ENCODE measurements around the gene TYW1.
"Not testable (repeated sequence)": the region's sequence is repeated elsewhere in the genome, so short reads cannot be mapped to it uniquely, and the experiment has no call there.

TYW1 gene, protein sequence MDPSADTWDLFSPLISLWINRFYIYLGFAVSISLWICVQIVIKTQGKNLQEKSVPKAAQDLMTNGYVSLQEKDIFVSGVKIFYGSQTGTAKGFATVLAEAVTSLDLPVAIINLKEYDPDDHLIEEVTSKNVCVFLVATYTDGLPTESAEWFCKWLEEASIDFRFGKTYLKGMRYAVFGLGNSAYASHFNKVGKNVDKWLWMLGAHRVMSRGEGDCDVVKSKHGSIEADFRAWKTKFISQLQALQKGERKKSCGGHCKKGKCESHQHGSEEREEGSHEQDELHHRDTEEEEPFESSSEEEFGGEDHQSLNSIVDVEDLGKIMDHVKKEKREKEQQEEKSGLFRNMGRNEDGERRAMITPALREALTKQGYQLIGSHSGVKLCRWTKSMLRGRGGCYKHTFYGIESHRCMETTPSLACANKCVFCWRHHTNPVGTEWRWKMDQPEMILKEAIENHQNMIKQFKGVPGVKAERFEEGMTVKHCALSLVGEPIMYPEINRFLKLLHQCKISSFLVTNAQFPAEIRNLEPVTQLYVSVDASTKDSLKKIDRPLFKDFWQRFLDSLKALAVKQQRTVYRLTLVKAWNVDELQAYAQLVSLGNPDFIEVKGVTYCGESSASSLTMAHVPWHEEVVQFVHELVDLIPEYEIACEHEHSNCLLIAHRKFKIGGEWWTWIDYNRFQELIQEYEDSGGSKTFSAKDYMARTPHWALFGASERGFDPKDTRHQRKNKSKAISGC

DNA sequence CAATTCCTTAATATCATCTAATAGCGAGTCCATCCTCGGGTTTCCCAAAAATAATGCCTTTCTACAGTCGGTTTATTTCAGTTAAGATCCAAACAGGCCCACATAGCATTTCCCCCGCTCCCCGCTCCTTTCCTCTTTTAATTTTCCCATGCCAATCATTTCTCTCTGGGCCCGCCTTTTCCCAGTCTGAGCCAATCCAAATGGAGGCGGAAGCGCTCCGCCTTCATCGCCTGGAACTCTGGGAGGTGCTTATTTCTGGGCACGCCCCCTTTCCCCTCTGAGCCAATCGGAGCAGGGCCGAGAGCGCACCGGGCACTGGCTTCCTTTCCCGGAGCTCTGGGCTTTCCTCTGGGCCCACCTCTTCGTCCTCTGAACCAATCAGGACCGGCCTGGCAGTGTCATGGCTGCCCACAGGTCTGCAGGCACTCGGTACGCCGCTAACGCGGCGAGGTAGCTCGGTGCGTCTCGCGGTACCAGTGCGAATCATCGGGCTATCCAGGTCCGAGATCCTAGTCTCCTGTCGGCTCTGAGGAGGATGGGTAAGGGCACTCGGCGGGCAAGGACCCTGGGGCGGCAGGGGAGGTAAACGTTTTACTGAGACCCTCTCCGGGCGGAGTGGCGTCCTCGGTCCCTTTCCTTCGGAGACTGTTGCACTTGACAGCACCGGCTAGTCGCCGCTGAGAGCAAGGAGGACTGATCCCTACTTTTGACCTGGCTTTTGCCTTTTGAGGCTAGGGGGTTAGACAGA lies at the start of gene TYW1:
TYW1 (plus strand) TSS at position 390 of the 748 bp plus-strand sequence; CDS start at position 536, 146 bp downstream.
- peak; percentile 82 to 98 (median 94) for DNase-seq (ENCODE audit: low read depth in 4 of 4, low spot score in 1 of 4)

DNA sequence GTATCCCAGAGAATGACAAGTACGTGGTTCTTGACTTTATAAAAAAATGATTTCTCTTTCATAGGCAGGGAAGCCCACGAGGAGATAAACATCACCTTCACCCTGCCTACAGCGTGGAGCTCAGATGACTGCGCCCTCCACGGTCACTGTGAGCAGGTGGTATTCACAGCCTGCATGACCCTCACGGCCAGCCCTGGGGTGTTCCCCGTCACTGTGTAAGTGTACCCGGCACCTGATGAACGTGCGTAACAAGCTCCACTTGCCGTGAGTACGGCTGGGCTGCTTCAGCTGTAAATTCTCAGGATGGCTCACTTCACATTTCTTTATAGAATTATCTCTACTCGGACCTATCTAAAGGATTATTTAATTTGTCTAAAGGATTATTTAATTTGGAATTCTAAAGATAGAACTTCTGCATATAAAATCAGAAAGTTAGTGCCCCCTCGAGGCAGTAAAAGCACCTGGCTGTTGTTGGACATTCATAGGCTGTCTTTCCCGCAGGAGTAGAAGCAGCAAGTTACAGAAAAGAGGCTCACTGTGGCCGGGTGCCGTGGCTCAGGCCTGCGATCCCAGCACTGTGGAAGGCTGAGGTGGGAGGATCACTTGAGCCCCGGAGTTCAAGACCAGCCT lies 48.0 kb upstream of the TYW1 start:
- no peak for DNase-seq (ENCODE audit: low read depth in 4 of 4, low spot score in 1 of 4)

DNA sequence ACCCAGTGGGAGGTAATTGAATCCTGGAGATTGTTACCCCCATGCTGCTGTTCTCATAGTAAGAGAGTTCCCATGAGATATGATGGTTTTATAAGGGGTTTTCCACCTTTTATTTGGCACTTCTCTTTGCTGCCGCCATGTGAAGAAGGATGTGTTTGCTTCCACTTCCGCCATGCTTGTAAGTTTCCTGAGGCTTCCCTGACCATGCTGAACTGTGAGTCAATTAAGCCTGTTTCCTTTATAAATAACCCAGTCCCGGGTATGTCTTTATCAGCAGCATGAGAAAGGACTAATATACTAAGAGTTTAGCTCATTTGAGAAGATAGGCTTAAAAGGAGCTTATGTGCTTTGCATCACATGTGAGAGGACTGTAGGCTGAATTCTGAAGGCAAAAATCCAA lies 46.3 kb upstream of the TYW1 start:
- no peak for DNase-seq (ENCODE audit: low read depth in 4 of 4, low spot score in 1 of 4)

DNA sequence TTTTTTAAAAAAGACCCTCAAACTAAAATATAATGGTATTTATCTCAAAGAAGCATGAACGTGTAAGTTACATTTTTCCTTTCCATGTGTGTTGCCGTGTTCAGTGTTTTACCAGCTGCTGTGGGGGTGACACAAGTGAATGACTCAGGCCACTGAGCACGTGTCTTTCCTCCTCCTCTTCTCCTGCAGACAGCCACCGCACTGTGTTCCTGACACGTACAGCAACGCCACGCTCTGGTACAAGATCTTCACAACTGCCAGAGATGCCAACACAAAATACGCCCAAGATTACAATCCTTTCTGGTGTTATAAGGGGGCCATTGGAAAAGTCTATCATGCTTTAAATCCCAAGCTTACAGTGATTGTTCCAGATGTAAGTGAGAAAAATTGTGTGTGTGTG lies 45.9 kb upstream of the TYW1 start:
- no peak for DNase-seq (ENCODE audit: low read depth in 4 of 4, low spot score in 1 of 4)

DNA sequence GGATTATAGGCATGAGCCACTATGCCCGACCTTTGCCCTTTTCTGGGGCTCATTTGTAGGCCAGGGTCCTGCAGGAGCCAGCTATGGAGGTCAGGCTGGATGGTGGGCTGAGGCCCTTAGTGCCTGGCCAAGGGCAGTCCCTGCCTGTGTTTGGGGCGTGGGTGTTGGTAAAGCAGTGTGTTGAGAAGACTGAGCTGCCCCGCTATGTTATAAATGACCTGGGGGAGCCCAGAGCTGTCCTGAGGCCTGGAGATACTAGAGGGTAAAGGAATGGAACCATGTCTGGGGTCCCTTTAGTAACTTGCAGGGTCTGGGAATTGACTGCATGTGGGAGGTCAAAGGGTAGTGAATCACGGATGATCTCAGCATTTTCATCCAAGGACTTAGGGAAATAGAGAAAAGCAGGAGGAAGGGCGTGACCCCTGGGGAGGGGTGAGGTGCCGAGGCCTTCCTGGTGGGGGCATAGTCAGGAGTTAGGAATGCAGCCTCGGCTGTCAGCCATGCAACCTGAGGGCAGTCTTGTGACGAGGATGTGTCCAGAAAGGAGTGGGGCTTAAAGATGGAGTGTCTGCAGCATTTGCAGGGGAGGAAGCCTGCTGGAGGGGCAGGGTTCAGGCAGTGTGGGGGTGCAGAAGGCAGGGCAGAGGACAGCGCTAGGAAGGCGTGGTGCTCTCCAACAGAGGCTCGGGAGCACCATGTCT lies 44.1 kb upstream of the TYW1 start:
- no peak for DNase-seq (ENCODE audit: low read depth in 4 of 4, low spot score in 1 of 4)

DNA sequence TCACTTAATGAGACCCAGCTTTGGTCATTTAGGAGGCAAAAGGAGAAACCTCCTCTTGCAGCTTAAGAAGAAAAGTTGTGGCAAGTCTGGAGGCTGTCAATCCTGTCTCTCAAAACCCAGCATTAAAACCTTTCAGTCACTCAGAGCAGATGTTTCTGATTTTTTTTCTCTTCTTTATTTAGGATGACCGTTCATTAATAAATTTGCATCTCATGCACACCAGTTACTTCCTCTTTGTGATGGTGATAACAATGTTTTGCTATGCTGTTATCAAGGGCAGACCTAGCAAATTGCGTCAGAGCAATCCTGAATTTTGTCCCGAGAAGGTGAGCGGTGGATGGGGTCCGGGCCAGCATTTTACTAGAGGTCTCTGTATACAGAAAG lies 43.6 kb upstream of the TYW1 start:
- DNase-seq (ENCODE audit: low read depth in 4 of 4, low spot score in 1 of 4) = no peak

DNA sequence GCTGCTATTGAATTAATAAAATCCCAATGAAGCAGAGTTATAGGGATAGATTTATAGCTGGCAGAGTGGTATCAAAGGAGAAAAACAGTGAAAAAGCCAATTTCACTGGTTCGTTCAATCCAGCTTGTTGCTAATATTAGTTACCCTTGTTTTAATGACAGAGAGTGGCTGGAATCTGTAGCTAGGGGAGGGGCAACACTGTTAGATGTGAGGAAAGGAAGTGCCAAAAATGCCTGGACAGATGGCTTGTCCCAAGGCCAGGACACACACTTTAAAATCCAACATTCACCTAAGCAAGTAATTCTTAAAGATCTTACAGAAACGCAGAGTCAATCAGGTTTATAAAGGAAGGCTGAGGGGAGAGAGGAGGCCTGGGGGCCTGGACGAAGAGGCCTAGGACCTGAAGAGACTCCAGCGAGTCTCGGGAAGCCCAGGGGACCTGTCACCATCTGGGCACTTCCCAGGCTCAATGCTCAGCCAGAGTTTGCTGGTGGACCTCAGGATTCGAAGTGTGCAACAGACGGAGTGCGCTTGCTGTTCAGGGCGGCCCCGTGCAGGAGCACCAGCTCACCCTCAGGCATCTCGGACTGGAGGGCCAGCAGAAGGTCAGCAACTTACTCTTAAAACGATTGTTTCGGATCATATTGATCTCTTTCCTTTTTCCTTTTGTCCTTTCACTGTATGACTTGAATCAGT lies 38.9 kb upstream of the TYW1 start:
- DNase-seq (ENCODE audit: low read depth in 4 of 4, low spot score in 1 of 4) = no peak

DNA sequence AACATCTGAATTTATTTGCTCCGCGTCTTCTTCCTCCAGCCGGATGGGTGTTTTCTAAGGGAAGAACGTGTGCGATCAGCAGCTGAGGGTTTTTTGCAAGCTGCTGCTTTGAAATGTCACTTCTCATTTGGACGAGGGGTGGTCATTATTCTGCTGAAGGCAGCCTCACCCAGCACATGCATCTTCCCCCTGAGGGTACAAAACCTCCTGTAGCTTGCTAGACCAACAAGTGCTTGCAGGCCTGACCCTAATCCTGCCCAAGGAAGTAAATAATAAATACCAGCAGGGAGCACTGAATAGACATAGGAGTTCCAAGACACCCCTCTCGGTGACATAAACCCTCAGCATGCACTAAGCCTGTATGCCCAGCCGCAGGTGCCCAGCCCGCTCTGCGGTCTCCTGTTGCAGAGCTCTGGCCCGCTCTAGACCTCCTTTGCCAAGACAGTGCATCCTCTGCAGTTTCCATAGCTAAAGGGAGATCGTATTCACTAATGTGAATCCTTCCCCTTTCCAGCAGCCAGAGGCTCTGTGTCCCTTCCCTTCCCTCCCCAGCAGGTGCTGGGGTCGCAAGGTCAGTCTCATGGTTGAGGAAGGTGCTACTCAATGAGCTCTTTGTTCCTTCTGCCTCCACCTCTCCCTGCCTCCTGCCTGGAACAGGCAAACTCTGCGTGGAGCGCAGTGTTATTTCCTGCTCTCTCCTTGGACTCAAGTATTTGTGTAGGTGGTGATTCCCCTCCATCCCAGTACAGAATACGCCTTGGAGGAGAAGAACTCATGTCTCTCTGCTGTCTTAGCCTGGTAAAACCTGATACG lies 37.9 kb upstream of the TYW1 start:
- no peak for DNase-seq (ENCODE audit: low read depth in 4 of 4, low spot score in 1 of 4)

DNA sequence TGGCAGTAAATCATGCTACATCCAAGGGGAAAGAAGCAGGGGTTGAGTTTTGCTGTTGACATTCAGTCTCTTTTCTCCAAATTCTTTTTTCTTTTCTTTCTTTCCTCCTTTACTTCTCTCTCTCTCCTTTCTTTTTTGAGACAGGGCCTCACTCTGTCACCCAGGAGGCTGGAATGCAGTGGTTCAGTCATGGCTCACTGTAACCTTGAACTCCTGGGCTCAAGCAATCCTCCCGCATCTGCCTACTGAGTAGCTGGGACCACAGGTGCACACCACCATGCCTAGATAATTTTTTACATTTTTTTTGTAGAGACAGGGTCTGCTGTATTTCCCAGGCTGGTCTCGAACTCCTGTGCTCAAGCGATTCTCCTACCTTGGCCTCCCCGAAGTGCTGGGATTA lies 36.4 kb upstream of the TYW1 start:
- no peak for DNase-seq (ENCODE audit: low read depth in 4 of 4, low spot score in 1 of 4)

DNA sequence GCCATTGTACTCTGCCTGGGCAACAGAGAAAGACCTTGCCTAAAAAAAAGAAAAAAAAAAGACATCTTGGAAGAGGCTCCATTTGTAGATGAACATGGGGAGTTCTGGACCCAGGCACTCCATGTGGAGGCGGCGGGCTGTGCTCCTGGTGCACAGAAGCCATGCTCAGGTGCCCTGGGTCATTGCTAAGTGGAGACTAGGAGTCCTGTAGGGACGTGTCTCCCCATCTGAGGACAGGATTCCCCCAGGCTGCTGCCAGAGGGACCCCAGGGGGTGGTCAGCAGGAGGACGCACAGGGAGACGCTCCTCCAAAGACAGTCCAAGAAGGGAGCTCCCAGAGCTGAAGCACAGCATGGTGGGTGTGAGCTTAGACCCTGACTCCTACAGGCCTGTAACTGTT lies 35.5 kb upstream of the TYW1 start:
- no peak for DNase-seq (ENCODE audit: low read depth in 4 of 4, low spot score in 1 of 4)

DNA sequence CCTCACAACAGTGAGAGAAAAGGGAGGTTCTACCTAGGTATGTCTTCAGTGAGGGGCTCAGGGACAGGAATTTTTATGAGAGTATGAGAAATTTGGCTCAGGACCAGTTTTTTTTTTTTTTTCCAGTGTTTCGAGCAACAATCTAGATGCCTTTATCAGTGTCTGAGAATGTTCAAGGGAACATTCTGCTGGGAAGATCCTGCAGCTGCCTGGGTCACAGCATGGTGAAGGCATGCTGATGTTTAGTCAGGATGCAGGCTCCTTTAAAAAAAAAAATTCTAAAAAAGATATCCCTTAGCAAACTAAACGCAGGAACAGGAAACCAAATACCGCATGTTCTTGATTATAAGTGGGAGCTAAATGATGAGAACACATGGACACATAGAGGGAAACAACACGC lies 32.2 kb upstream of the TYW1 start:
- DNase-seq (ENCODE audit: low read depth in 4 of 4, low spot score in 1 of 4) = no peak

DNA sequence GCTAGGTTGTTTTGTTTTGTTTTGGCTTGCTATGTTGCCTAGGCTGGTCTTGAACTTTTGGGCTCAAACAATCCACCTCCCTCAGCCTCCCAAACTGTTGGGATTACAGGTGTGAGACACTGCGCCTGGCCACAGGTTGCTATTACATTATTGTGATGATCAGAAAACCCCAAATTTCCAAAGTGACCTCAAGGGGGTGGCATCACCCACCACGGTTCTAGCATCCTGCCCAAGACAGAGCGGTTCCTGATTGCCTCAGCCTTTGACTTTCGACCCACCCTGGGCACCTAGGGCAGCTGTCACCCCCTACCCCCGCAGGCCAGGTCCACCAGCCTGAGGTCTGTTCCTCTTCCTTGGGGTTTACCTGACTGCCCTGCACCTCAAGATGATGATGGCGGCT lies 29.6 kb upstream of the TYW1 start:
- no peak for DNase-seq (ENCODE audit: low read depth in 4 of 4, low spot score in 1 of 4)

DNA sequence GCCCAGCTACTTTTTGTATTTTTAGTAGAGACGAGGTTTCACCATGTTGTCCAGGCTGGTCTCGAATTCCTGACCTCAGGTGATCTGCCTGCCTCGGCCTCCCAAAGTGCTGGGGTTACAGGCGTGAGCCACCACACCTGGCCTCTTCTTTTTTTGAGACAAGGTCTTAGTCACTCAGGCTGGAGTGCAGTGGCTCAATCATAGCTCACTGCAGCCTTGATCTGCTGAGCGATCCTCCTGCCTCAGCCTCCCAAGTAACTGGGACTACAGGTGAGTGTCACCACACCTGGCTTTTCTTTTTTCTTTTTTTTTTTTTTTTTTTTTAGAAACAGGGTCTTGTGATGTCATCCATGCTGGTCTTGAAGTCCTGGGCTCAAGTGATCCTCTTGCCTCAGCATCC lies 27.6 kb upstream of the TYW1 start:
- DNase-seq (ENCODE audit: low read depth in 4 of 4, low spot score in 1 of 4) = not testable (repeated sequence)

DNA sequence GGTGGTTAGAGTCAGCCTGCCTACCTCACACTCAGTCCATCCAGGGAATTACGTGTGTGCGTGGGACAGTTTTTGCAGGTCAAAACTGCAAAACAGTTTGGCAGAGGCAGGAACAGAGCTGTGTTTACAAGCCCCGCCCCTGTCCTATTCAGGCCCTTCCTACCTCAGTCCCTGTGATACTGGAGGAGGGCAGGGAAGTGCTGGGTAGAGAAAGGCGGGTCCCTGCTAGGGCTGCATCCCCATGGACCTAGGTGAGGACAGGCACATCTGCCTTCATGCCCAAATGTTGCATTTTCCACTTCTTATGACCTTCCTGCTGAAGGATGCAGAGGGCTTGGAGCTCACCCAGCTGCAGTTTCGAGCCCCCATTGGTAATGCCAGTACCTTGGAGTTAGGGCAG lies 26.3 kb upstream of the TYW1 start:
- no peak for DNase-seq (ENCODE audit: low read depth in 4 of 4, low spot score in 1 of 4)

DNA sequence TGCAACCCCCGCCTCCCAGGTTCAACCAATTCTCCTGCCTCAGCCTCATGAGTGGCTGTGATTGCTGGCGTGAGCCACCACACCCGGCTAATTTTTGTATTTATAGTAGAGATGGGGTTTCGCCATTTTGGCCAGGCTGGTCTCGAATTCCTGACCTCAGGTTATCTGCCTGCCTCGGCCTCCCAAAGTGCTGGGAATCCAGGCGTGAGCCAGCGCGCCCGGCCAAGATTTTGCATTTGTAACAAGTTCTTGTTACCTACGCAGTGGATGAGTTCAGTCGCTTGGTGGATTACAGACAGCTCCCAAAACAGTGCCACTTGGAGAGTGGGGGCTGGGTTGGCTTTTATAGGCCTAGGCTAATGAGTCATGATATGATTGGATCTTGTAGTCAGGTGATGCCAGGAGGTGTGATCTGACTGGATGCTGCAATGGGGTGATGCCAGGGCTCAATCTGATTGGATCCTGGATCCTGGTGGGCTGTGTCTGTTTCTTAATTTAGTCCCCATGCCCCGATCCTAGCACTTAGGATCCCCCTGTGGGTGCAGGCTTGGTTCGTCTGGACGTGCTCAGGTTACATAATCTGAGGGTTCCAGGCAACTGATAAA lies 21.5 kb upstream of the TYW1 start:
- no peak for DNase-seq (ENCODE audit: low read depth in 4 of 4, low spot score in 1 of 4)

DNA sequence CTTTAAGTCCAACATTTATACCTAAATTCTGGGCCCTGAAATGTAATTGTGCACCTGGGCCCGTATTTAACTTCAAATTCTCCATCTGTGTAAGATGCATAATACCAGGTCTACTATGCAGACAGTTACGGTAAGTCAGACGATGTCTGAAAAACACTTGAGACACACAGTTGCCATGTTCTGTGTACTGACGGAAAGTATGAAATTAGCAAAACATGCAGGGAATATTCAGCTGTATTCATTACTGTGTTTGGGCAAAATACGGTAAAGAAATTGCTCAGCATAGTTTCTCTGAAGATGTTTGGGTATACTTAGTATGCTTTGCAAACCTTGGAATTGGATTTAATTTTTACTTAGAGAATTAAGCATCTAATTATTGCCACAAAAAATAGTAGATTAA lies 18.3 kb upstream of the TYW1 start:
- not testable (repeated sequence) for DNase-seq (ENCODE audit: low read depth in 4 of 4, low spot score in 1 of 4)

DNA sequence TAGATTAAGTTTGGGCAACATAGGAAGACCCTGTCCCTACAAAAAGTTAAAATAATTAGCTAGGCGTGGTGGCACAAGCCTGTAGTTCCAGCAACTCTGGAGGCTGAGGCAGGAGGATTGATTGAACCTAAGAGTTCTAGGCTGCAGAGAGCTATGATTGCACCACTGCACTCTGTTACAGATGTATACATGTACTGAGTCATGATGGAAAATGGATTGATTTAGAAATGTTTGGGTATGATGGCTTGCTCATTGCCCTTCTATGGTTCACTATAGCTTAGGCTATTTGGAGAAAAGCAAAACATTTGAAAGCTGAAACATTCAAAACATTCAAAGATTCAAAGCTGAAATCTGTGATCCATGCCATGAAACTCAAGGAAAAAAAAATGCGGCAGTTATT lies 17.6 kb upstream of the TYW1 start:
- DNase-seq (ENCODE audit: low read depth in 4 of 4, low spot score in 1 of 4) = not testable (repeated sequence)

DNA sequence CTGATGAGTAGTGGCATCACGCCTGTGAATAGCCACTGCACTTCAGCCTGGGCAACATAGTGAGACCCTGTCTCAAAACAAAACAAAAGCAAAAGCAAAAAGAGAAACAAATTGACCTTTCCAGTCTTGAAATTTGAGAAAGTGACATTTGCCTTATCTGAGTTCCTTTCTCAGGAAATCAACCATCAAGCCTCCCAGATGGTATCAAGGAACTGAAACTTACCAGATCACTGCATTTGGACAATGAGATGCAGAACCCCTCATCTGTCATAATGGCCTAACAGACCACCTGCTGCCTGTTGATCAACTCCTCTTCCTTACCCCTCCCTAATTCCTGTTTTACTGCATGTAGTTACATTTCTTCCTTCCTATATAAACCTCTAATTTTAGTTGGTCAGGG lies 16.3 kb upstream of the TYW1 start:
- DNase-seq (ENCODE audit: low read depth in 4 of 4, low spot score in 1 of 4) = not testable (repeated sequence)

DNA sequence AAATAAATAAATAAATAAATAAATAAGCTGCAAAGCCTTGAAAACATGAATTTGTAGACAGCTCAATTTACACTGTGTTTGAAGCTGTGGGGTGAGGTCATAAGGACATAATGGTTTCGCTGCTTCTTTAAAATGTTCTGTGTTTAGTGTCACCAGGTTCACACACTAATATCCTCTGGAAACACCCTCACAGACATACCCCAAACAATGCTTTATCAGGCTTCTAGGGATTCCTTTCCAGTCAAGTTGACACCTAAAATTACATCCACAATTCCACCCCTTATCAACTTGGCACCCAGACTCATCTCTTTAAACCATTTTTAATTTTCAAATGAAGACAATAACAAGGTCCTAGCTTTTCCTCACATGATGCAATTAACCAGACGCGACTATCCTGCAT lies 7.1 kb upstream of the TYW1 start:
- DNase-seq (ENCODE audit: low read depth in 4 of 4, low spot score in 1 of 4) = not testable (repeated sequence)
